GM10266 (cell line): ENCODE measurements around the gene BRD4.
A peak's percentile ranks its signal among the peaks of the same experiment; 100 is the strongest.

Experiments used
- DNase-seq: peaks from one replicate; pipeline ENCODE4 v3.0.0; 2012; ENCODE audit errors: extremely low spot score
- TF ChIP-seq, protein P1 (sequence below): IDR thresholded peaks from 2 replicates; pipeline ENCODE4 v1.5.1; 2012; ENCODE audit warnings: mild to moderate bottlenecking, low read depth; ENCODE audit not compliant: control insufficient read depth, insufficient read depth; ENCODE audit errors: missing control alignments

Gene BRD4

GRCh38 chr19:15244106-15244803 is 88.1 kb downstream of the BRD4 start:
- TF ChIP-seq, protein P1, sequence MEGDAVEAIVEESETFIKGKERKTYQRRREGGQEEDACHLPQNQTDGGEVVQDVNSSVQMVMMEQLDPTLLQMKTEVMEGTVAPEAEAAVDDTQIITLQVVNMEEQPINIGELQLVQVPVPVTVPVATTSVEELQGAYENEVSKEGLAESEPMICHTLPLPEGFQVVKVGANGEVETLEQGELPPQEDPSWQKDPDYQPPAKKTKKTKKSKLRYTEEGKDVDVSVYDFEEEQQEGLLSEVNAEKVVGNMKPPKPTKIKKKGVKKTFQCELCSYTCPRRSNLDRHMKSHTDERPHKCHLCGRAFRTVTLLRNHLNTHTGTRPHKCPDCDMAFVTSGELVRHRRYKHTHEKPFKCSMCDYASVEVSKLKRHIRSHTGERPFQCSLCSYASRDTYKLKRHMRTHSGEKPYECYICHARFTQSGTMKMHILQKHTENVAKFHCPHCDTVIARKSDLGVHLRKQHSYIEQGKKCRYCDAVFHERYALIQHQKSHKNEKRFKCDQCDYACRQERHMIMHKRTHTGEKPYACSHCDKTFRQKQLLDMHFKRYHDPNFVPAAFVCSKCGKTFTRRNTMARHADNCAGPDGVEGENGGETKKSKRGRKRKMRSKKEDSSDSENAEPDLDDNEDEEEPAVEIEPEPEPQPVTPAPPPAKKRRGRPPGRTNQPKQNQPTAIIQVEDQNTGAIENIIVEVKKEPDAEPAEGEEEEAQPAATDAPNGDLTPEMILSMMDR, result no peak
- DNase-seq, result no peak

GRCh38 chr19:15243236-15243957 is 88.9 kb downstream of the BRD4 start:
- DNase-seq, result peak; percentile 52
- TF ChIP-seq, protein P1, result no peak

DNA sequence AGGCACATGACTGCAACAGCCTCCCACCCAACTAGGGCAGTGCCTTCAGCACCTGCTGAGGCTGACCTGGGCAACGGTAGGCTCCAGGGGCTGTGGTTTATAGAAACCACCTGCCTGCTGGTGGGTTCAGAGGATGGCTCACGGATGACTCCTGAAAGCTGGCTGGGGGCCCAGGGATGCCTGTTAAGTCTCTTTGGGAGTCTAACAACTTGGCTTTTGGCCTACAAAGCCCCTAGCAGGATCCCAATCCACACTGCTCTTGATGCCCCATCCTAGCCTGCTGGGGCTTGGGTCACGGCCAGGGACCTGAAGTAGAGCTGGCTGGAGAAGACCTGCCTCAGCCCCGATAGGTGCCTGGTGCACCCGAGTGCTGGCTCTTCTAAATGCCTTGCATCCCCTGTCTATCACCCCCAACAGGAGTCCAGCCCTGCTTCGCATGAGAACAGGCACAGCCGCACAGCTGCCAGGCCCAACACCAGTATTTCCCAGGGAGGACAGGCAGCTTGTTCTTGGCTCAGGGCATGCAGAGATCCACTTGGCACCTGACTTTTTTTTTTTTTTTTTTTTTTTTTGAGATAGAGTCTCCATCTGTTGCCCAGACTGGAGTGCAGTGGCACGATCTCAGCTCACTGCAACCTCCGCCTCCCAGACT is 91.0 kb downstream of the BRD4 start:
- DNase-seq, result no peak
- TF ChIP-seq, protein P1, result no peak

DNA sequence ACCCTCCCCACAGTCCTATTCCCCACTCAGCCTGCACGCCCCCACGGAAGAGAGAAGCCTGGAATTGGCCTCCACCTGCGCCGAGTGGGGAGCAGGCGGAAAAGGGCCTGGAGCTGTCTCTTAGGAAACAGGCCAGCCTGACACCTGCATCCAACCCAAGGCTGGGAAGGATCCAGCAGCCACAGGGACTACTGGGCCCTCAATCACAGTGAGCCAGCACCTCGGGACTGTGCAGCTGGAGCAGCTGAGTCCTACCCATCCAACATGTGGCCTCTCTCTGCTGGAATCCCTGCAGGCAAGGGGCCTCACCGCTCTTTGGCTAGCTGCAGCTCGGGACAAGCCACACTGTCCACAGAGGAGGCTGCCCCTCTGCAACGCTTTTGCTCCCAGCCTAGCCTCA is 91.8 kb downstream of the BRD4 start:
- no peak for DNase-seq
- TF ChIP-seq, protein P1, result no peak

GRCh38 chr19:15239337-15239949 is 92.9 kb downstream of the BRD4 start:
- TF ChIP-seq, protein P1, result no peak
- DNase-seq, result no peak

DNA sequence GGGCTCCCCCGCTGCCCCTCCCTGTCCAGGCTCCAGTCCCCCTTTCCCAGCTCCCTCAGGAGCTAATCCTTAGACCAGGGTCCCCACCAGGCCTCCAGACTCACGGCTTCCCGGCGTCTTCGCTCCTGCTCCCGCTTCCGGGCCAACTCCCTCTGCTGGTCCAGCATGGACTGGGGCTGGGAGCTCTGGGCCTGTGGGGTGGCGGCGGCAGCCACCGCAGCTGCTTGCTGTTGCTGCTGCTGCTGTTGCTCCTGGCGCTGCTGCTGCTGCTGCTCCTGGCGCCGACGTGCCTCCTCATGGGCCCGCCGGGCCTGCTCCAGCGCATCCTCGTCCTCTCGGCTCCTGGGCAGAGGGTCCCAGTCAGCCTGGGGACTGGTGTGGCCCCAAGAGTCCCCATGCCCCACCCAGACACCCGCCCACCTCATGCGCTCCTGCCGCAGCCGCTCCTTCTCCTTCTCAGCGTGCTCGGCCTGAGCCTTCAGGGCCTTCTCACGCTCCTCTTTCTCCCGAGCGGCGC is 93.6 kb downstream of the BRD4 start:
- TF ChIP-seq, protein P1, result no peak
- no peak for DNase-seq
